Bronchial epithelial cell (primary cell): ENCODE results near the gene ADCY1. TPM values are rescaled to one million over a fixed set of nuclear protein-coding genes. Genes with fewer than 3 reads are reported as not detected.

Experiments used
- DNase-seq: peaks from one replicate; pipeline ENCODE4 v3.0.0-alpha.2; 2010; ENCODE audit warnings: low read depth
- FAIRE-seq: peaks from 2 replicates; lab custom pipeline; 2011; peaks lifted over from hg19 to GRCh38; lab: Jason Lieb, UNC
- H3K27me3 ChIP-seq: 2 replicates; pipeline ENCODE4 v1.5.1; 2011; ENCODE audit warnings: low read length; ENCODE audit not compliant: control insufficient read depth, insufficient read depth
- H3K36me3 ChIP-seq: 2 replicates; pipeline ENCODE4 v1.5.1; 2011; ENCODE audit warnings: low read length; ENCODE audit not compliant: control insufficient read depth, insufficient read depth
- H3K4me3 ChIP-seq: 2 replicates; pipeline ENCODE4 v1.5.1; 2011; ENCODE audit warnings: mild to moderate bottlenecking, low read depth, low read length, control low read depth
- CTCF ChIP-seq: IDR thresholded peaks from 2 replicates; pipeline ENCODE4 v1.5.1; 2011; ENCODE audit warnings: mild to moderate bottlenecking, moderate library complexity, low read length, control low read depth, inconsistent platforms; ENCODE audit not compliant: insufficient read depth, severe bottlenecking
- total RNA-seq: library from RNA; depleted of rRNA; stranded (reverse); fragments of >200 nt; gene quantifications from 2 replicates; pipeline ENCODE4 v1.2.1, GENCODE V29; 2014

The ADCY1 gene
- total RNA-seq, 1 donor from 2014 or later: 0.79 TPM

GRCh38 chr7:45589061-45589460 is 14.9 kb downstream of the ADCY1 start:
- FAIRE-seq: no peak
- Histone ChIP-seq H3K36me3 (no peaks in the 10 kb centered on the region), H3K4me3 (no peak overlapping the region), H3K27me3 (no peaks in the 10 kb centered on the region)
- no peak for TF ChIP-seq CTCF
- DNase-seq: no peak

- Histone ChIP-seq H3K4me3 (no peak overlapping the region), H3K27me3 (no peaks in the 10 kb centered on the region), H3K36me3 (no peaks in the 10 kb centered on the region)
- DNase-seq: no peak
- no peak for TF ChIP-seq CTCF
- FAIRE-seq: no peak
Observed at GRCh38 chr7:45589915-45590678, 15.9 kb downstream of the ADCY1 start.

- FAIRE-seq (peak; percentile 58), DNase-seq (no peak)
- H3K4me3 ChIP-seq: no peak overlapping the region
- H3K36me3 ChIP-seq: no peaks in the 10 kb centered on the region
- H3K27me3 ChIP-seq: no peaks in the 10 kb centered on the region
- no peak for TF ChIP-seq CTCF
Observed at GRCh38 chr7:45590679-45591057, 16.5 kb downstream of the ADCY1 start.

- no peak overlapping the region for H3K4me3 ChIP-seq
- no peak for TF ChIP-seq CTCF
Observed at GRCh38 chr7:45591101-45591906, 17.1 kb downstream of the ADCY1 start.

GRCh38 chr7:45592230-45592991 is 18.2 kb downstream of the ADCY1 start:
- Histone ChIP-seq H3K4me3 (no peak overlapping the region), H3K36me3 (no peaks in the 10 kb centered on the region), H3K27me3 (peaks cover 5% of the 10 kb centered on the region)
- no peak for DNase-seq
- FAIRE-seq: no peak
- TF ChIP-seq CTCF: no peak

More at GRCh38 chr7:45591101-45591906, 17.1 kb downstream of the ADCY1 start:
- H3K27me3 ChIP-seq: no peaks in the 10 kb centered on the region
- no peaks in the 10 kb centered on the region for H3K36me3 ChIP-seq
- DNase-seq (no peak), FAIRE-seq (no peak)
